GM21423 (cell line): ENCODE data around the gene MIB2.
"Not testable (repeated sequence)": the region's sequence is repeated elsewhere in the genome, so short reads cannot be mapped to it uniquely, and the experiment has no call there.

Experiments
- ATAC-seq: cut with Tn5 transposase; IDR thresholded peaks from one replicate; pipeline ENCODE4 v1.9.1; 2021; ENCODE audit warnings: mild to moderate bottlenecking, moderate library complexity; ENCODE audit not compliant: unreplicated experiment

MIB2 gene

GRCh38 chr1:1615256-1616044, at the start of gene MIB2:
MIB2 (plus strand) TSS chr1:1615500; CDS start chr1:1623453, 7,953 bp downstream.
- ATAC-seq, result peak; percentile 80

DNA sequence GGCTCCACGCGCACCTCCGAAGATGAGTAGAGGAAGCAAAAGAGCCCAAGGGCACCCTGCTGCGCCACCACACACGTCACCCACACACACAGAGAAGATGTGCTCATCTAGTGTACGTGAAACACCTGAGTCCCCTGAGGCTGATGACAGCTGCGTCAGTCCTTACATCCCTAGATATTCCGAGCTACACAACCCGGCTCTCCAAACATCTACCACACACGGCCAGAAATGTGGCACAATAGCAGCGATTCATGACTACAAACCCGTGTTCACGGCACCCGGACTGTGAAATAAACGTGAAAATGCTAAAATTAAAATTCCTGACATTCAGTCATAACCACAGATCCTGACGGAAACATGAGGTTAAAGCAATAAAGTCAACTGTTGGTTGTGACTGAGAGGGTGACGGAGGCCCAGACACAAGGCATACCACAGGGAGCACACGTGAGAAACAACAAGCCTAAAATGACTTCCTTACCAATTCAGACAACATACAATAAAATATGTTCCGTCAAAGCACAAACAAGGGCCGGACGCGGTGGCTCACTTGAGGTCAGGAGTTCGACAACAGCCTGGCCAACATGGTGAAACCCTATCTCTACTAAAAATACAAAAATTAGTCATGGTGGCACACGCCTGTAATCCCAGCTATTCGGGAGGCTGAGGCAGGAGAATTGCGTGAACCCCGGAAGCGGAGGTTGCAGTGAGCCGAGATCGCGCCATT, 48.0 kb upstream of the MIB2 start:
- ATAC-seq, result no peak

GRCh38 chr1:1567891-1568291, 47.4 kb upstream of the MIB2 start:
- no peak for ATAC-seq

GRCh38 chr1:1569341-1569740, 46.0 kb upstream of the MIB2 start:
- ATAC-seq, result no peak

DNA sequence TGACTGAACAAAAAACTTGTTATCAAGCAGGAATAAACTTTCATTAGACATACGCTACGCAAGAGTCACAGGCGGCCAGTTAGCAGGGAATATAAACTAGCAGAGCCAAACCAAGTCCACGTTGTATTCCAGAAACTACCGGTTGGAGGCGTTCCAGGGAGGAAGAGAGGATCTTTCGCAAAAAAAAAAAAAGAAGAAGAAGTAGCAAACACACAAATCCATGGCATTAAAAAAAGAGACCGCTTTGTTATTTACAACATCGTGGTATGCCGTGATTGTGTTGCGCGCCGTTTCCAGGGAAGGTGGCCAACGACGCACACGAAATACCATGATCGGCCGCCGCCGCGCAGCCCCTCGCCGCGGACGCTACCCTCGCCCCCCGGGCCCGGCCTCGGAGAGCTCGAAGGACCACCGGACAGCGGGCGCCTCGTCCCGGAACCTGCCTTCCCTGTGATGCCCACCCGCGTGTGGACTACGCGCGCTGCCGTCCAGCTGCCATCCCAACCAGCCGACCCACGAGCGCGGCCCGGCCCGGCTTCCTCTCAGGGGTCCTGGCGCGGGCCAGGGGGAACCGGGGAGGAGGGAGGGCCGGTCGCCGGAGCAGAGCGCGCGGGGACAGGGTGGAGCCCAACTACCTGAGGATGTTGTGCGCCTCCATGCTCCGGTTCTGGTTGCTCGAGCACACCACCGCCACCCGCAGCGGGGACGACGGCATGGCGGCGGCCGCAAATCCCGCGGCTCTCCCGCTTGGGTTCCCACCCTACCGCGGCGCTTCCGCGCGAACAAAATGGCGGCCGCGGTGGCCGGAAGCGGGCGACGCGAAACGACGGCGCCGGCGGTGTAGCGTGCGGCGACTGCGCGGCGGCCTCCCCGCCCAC, 41.2 kb upstream of the MIB2 start:
- peak; percentile 52 for ATAC-seq

DNA sequence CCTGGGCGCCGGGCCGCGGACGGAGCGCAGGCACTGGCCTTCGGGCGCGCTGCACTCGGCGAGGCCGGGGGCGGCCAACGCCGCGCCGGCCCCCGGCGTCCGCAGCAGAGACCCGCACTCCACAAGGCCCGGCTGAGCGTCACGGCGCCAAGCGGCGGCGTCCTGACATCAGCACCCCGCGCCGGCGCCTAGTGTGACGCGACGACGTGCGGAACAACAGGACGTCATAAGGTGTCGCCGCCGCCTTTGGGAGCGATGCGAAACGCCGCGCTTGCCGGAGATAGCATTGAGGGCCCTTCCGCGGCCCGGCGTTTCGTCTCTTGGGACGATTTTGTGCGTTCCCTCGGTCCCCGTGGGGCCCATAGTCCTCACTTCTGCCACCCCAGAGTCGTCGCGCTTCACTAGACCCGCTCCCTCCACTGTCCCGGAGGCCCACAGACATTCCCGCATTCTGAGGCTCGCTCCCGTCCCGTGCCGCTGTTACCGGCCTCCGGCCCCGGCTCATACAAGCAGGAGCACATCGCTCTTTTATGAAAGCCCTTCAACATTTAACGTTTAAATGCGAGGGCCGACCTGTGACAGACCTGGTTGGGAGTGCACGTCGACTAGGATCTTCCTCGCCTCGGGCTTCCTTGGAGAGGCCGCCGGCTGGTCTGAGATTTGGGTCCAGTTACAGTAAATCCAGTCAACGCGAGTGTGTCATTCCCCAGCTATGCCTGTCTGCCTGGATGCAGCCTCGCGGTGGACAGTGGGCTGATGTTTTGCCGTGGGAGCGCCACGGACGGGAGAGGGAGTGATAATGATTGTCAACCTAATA, 40.4 kb upstream of the MIB2 start, which contains the start of gene SSU72:
Gene SSU72 (minus strand): TSS at position 143 of the 817 bp plus-strand sequence. CDS start 306 bp downstream, outside the sequence.
- ATAC-seq, result peak; percentile 80

- ATAC-seq, result no peak
These were observed 37.8 kb upstream of the MIB2 start for GRCh38 chr1:1577367-1578011.

DNA sequence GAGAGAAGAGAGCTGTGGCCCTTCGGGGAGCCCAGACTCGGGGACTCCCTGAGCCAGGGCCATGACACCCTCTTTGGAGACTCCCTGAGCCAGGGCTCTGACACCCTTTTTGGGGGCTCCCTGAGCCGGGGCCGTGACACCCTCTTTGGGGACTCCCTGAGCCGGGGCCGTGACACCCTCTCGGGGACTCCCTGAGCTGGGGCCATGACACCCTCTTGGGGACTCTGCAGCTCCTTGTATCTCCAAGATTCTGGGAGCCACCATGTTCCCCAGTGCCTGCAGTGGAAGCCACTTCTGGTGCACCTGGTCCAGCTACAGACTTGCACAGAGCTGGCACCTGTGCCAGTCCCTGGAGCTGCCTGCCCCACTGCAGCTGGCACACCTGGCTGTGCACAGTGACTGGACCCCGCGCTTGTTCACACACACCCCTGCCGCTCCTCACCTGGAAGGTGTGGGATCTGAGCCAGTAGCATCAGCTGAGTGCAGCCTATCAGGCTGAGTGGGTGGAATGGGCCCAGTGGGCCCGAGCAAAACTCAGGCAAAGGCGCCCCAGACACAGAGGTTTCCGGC, 36.8 kb upstream of the MIB2 start:
- ATAC-seq, result no peak

- no peak for ATAC-seq
These were observed 32.5 kb upstream of the MIB2 start for GRCh38 chr1:1582585-1583346.

GRCh38 chr1:1583347-1584010, 31.8 kb upstream of the MIB2 start:
- ATAC-seq, result no peak

- ATAC-seq, result no peak
These were observed 23.8 kb upstream of the MIB2 start for GRCh38 chr1:1591452-1591851.

GRCh38 chr1:1593834-1594601, 21.3 kb upstream of the MIB2 start:
- ATAC-seq, result no peak

- ATAC-seq, result no peak
These were observed 20.6 kb upstream of the MIB2 start for GRCh38 chr1:1594602-1595260.

DNA sequence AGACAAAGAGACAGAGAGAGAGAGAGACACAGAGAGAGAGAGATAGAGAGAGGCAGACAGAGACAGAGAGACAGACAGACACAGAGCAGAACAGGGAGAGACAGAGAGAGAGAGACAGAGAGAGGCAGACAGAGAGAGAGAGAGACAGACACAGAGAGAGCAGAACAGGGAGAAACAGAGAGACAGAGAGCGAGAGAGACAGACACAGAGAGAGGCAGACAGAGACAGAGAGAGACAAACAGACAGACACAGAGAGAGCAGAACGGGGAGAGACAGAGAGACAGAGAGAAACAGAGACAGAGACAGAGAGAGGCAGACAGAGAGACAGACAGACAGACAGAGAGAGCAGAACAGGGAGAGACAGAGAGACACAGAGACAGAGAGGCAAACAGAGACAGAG, 20.0 kb upstream of the MIB2 start:
- not testable (repeated sequence) for ATAC-seq

DNA sequence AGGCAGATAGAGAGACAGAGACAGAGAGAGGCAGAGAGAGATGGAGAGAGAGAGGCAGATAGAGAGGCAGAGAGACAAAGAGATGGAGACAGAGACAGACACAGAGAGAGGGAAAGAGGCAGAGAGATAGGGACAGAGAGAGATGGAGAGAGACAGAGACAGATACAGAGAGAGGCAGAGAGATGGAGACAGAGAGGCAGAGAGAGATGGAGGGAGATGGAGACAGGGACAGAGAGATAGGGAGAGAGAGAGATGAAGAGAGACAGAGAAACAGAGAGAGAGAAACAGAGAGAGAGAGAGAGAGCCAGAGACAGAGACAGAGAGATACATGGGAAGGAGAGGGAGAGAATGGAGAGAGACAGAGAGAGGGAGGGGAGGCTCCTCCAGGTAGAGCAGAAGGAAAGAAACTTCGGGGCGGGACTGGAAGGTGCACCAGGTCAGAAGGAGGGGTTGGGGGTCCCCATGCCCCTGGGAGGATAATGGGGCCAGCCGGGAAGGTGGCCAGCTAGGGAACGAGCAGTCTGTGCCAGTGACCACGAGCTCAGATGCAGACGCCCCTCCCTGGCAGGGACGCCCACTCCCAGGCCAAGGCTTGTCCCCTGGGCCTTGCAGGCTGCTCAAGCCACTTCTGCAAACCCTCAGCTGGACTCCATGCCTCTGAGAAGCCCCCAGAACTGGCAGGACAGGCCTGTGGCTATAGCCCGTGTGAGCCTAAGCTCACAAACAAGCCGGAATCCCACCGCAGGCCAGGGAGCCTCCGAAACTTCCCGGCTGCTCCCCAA, 18.6 kb upstream of the MIB2 start:
- ATAC-seq, result no peak

GRCh38 chr1:1597275-1597930, 17.9 kb upstream of the MIB2 start:
- ATAC-seq, result no peak
